K562 (cell line): ENCODE data around the gene PRR14. TPM values are rescaled to one million over a fixed set of nuclear protein-coding genes. Genes with fewer than 3 reads are reported as not detected.

Source experiments
- ATAC-seq: fragments of 200-7000 bp; cut with Tn5 transposase; 3 replicates; pipeline ENCODE4 v1.9.1; 2020; ENCODE audit warnings: moderate library complexity
- BruUV-seq: library from RNA; stranded (reverse); fragments of 400-500 nt; replicated peaks from 2 replicates; lab custom pipeline; 2021; lab: Mats Ljungman, UMichigan
- CTCF ChIA-PET: fragments of 300-600 bp; formaldehyde crosslinking; extraction: SDS; loops from one replicate; lab custom pipeline; 2021; ENCODE audit warnings: low intra/inter-chr PET ratio; lab: Yijun Ruan, JAX
- POLR2A ChIA-PET: fragments of 300-600, 350-650 bp; sonication (Branson Sonifier 250); formaldehyde crosslinking; extraction: SDS; loops from one replicate; lab custom pipeline; 2021; ENCODE audit warnings: antibody characterized with exemption, inconsistent platforms; lab: Yijun Ruan, JAX
- DNase-seq, 4 experiments: peaks; one replicate each; pipeline versions ENCODE4 v3.0.0 to v3.0.0-alpha.2; 2011 to 2018; ENCODE audit warnings: low spot score in 3 of 4, mixed read lengths in 3 of 4; ENCODE audit errors: extremely low read depth in 1 of 4
- FAIRE-seq: peaks from 2 replicates; lab custom pipeline; 2011; peaks lifted over from hg19 to GRCh38; lab: Jason Lieb, UNC
- H2AFZ ChIP-seq: 2 replicates; pipeline ENCODE4 v1.6.0; 2011; ENCODE audit warnings: low read depth, low read length, control low read depth, inconsistent platforms
- H3K27ac ChIP-seq: fragments of 200-600 bp; 3 replicates; pipeline ENCODE4 v1.8.0; 2011; ENCODE audit warnings: low read depth, mild to moderate bottlenecking, control low read depth, inconsistent platforms, low read length, moderate library complexity, mixed read lengths; ENCODE audit errors: extremely low read depth
- H3K27me3 ChIP-seq, 2 experiments: fragments of 300-600 bp in 1 of 2; 2 replicates in 1 of 2; 3 replicates in 1 of 2; pipeline versions ENCODE4 v1.6.0 to v1.8.0; 2011; ENCODE audit warnings: inconsistent platforms in 2 of 2, low read length in 2 of 2, mild to moderate bottlenecking in 1 of 2, mixed read lengths in 1 of 2, moderate library complexity in 1 of 2; ENCODE audit not compliant: control insufficient read depth in 2 of 2, insufficient read depth in 2 of 2
- H3K36me3 ChIP-seq: fragments of 300-600 bp; 3 replicates; pipeline ENCODE4 v1.8.0; 2011; ENCODE audit warnings: mild to moderate bottlenecking, low read length, inconsistent platforms; ENCODE audit not compliant: control insufficient read depth, insufficient read depth
- H3K4me1 ChIP-seq, 2 experiments: fragments of 200-600 bp in 1 of 2; replicated peaks in 1 of 2; 2 replicates in 1 of 2; 3 replicates in 1 of 2; pipeline versions ENCODE4 v1.5.1 to v1.8.0; 2011; ENCODE audit warnings: inconsistent platforms in 2 of 2, low read length in 2 of 2, mild to moderate bottlenecking in 1 of 2, mixed read lengths in 1 of 2, moderate library complexity in 1 of 2; ENCODE audit not compliant: control insufficient read depth in 2 of 2, insufficient read depth in 2 of 2
- H3K4me2 ChIP-seq: 2 replicates; pipeline ENCODE4 v1.6.1; 2011; ENCODE audit warnings: low read length, control low read depth, inconsistent platforms, mixed read lengths; ENCODE audit not compliant: insufficient read depth
- H3K4me3 ChIP-seq: fragments of 200-600 bp; sonication (generic), shearing (Covaris generic); 2 replicates; pipeline ENCODE4 v1.5.1; 2016; ENCODE audit warnings: control low read depth, inconsistent platforms
- H3K79me2 ChIP-seq: fragments of 200-600 bp; 3 replicates; pipeline ENCODE4 v1.8.0; 2011; ENCODE audit warnings: low read length, inconsistent platforms; ENCODE audit not compliant: control insufficient read depth, insufficient read depth
- H3K9ac ChIP-seq, 2 experiments: 2 replicates each; pipeline versions ENCODE4 v1.6.0 to v1.6.1; 2011; ENCODE audit warnings: low read depth in 2 of 2, low read length in 2 of 2, control low read depth in 1 of 2, inconsistent platforms in 1 of 2, mild to moderate bottlenecking in 1 of 2, mixed read lengths in 1 of 2; ENCODE audit not compliant: insufficient read depth in 1 of 2
- H3K9me1 ChIP-seq: one replicate; pipeline ENCODE4 v1.6.0; 2011; ENCODE audit warnings: inconsistent platforms, mild to moderate bottlenecking, low read length, moderate library complexity; ENCODE audit not compliant: control insufficient read depth, insufficient read depth
- H3K9me3 ChIP-seq: replicated peaks from 2 replicates; pipeline ENCODE4 v1.5.1; 2011; ENCODE audit warnings: low read depth, low read length, inconsistent platforms; ENCODE audit not compliant: control insufficient read depth, insufficient read depth
- H4K20me1 ChIP-seq: replicated peaks from 2 replicates; pipeline ENCODE4 v1.6.1; 2011; ENCODE audit warnings: low read length, inconsistent platforms, mixed read lengths; ENCODE audit not compliant: control insufficient read depth, insufficient read depth
- NR1H2 ChIP-seq: sonication (generic); formaldehyde crosslinking; IDR thresholded peaks from 2 replicates; pipeline ENCODE4 v1.4.0; 2020; ENCODE audit warnings: mild to moderate bottlenecking, missing genetic modification reagents
- ZNF764 ChIP-seq: fragments of 250-450 bp; sonication (Bioruptor Pico); IDR thresholded peaks from 2 replicates; pipeline ENCODE4 v1.4.0; 2020; ENCODE audit warnings: low read depth, mild to moderate bottlenecking, moderate library complexity
- ZNF77 ChIP-seq: fragments of 250-450 bp; sonication (Bioruptor Pico); IDR thresholded peaks from 2 replicates; pipeline ENCODE4 v1.5.0; 2020
- WGBS: fragments of 100-300 bp; shearing (Covaris generic); methylation state at CpG from one replicate; pipeline ENCODE4 v1.1.6; 2016; ENCODE audit warnings: low coverage, mixed read lengths; ENCODE audit not compliant: insufficient coverage; ENCODE audit errors: missing lambda C conversion rate; 5-methylcytosine and 5-hydroxymethylcytosine counted together
- in situ Hi-C: fragments of 300-500 bp; cut with MboI; formaldehyde crosslinking; loops from 4 replicates; pipeline ENCODE4 v1.15.0; 2018; ENCODE audit warnings: inconsistent platforms, mixed read lengths
- intact Hi-C: fragments of 100-400 bp; cut with micrococcal nuclease; formaldehyde crosslinking; loops from 2 replicates; pipeline ENCODE4 v1.14.2; 2022
- polyA plus RNA-seq, 8 experiments: library from polyadenylated mRNA; depleted of rRNA in 4 of 8; stranded (reverse) in 5 of 8; unstranded in 3 of 8; fragments of >200 nt; fragmentation: Nextera tagmentation in 2 of 8; fragmentation: Illumina TruSeq in 1 of 8; extraction: Ambion mirVana in 2 of 8; extraction: Trizol in 1 of 8; gene quantifications; 2 replicates each; pipeline versions ENCODE4 v1.2.1 to v1.2.3, GENCODE V29; 2011 to 2014; ENCODE audit warnings: inconsistent platforms in 1 of 8, missing spikeins in 1 of 8
- total RNA-seq, 7 experiments: library from RNA; depleted of rRNA in 6 of 7; stranded (reverse); fragments of >200 nt in 6 of 7; fragmentation: Illumina TruSeq in 2 of 7; extraction: Trizol in 2 of 7; gene quantifications; 2 replicates each; pipeline versions ENCODE4 v1.2.1 to v1.2.3, GENCODE V29; 2011 to 2021; ENCODE audit warnings: low replicate concordance in 1 of 7
- TF ChIP-seq, protein P1 (sequence below): IDR thresholded peaks from 2 replicates; pipeline ENCODE4 v1.6.1; 2016; ENCODE audit warnings: missing genetic modification characterization, missing compliant biosample characterization
- TF ChIP-seq, protein P2 (sequence below): sonication (generic); formaldehyde crosslinking; IDR thresholded peaks from 2 replicates; pipeline ENCODE4 v1.8.0; 2022; ENCODE audit warnings: mild to moderate bottlenecking, missing genetic modification reagents, borderline replicate concordance
- TF ChIP-seq, protein P3 (sequence below): fragments of 250-450 bp; sonication (Bioruptor Pico); IDR thresholded peaks from 2 replicates; pipeline ENCODE4 v1.5.0; 2020; ENCODE audit warnings: mild to moderate bottlenecking, borderline replicate concordance

PRR14 gene
- total and polyA plus RNA-seq, 9 of the 15 experiments (the other 6 are each of a cell fraction or from before 2014, with no cell fraction given): 2.2 to 63.1 (median 11.5) TPM

DNA sequence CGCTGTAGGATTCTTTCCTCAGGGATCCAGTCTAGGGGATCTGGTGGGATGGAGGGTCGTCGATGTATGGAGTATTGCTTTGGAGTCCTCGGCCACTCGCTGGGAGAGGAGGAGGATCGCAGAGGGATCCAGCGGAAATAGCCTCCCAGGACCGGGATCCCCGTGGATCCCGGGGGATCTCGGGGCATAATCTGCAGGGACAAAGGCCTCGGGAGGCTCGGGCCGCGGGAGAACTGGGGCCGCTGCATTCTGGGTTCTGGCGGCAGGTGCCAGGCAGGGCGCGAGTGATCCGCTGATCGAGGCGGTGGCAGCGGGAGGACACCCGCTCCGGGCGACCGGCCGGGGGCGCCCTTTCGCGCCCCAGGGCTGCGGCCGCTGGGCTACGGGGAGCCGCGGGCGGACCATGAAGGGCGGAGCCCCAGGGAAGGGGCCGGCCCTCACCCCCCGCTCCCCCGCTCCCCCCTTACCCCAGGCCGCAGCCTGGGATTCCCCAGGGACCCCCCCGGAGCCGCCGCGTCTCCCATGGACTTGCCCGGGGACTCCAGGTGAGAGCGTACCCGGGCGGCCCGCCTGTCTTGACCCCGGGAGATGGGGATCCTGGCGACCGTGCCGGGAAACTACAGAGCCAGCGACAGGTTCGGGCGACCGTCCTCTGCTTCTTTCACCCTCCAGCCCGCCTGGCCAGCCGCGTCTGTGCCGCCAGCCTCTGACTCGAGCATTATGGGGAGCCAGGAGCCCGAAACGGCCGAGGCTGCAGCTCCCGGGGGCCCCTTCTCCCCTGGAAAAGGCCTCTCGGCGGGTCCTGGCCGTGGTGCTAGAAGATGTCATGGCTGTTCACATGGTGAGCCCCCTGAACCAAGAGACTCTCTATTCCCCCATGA, 604 bp downstream of the PRR14 start:
- peaks cover 18% of the 10 kb centered on the region for H3K79me2 ChIP-seq
- in situ Hi-C loops: no loop called here
- FAIRE-seq: no peak
- TF ChIP-seq, protein P1, sequence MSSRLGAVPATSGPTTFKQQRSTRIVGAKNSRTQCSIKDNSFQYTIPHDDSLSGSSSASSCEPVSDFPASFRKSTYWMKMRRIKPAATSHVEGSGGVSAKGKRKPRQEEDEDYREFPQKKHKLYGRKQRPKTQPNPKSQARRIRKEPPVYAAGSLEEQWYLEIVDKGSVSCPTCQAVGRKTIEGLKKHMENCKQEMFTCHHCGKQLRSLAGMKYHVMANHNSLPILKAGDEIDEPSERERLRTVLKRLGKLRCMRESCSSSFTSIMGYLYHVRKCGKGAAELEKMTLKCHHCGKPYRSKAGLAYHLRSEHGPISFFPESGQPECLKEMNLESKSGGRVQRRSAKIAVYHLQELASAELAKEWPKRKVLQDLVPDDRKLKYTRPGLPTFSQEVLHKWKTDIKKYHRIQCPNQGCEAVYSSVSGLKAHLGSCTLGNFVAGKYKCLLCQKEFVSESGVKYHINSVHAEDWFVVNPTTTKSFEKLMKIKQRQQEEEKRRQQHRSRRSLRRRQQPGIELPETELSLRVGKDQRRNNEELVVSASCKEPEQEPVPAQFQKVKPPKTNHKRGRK: no peak
- TF ChIP-seq ZNF77 (CRISPR knock-in tag) (no peak), ZNF764 (0 out of 2 replicates have a peak, but pooled peaks have one; percentile 43), NR1H2 (CRISPR knock-in tag) (no peak)
- TF ChIP-seq, protein P2, sequence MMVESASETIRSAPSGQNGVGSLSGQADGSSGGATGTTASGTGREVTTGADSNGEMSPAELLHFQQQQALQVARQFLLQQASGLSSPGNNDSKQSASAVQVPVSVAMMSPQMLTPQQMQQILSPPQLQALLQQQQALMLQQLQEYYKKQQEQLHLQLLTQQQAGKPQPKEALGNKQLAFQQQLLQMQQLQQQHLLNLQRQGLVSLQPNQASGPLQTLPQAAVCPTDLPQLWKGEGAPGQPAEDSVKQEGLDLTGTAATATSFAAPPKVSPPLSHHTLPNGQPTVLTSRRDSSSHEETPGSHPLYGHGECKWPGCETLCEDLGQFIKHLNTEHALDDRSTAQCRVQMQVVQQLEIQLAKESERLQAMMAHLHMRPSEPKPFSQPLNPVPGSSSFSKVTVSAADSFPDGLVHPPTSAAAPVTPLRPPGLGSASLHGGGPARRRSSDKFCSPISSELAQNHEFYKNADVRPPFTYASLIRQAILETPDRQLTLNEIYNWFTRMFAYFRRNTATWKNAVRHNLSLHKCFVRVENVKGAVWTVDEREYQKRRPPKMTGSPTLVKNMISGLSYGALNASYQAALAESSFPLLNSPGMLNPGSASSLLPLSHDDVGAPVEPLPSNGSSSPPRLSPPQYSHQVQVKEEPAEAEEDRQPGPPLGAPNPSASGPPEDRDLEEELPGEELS (CRISPR knock-in tag): no peak
- TF ChIP-seq, protein P3, sequence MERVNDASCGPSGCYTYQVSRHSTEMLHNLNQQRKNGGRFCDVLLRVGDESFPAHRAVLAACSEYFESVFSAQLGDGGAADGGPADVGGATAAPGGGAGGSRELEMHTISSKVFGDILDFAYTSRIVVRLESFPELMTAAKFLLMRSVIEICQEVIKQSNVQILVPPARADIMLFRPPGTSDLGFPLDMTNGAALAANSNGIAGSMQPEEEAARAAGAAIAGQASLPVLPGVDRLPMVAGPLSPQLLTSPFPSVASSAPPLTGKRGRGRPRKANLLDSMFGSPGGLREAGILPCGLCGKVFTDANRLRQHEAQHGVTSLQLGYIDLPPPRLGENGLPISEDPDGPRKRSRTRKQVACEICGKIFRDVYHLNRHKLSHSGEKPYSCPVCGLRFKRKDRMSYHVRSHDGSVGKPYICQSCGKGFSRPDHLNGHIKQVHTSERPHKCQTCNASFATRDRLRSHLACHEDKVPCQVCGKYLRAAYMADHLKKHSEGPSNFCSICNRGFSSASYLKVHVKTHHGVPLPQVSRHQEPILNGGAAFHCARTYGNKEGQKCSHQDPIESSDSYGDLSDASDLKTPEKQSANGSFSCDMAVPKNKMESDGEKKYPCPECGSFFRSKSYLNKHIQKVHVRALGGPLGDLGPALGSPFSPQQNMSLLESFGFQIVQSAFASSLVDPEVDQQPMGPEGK: no peak

More for the DNA sequence above, 604 bp downstream of the PRR14 start:
- Histone ChIP-seq H3K27ac (peak overlapping the region; percentile 98), H3K4me1 (peaks cover 12 to 37% of the 10 kb centered on the region in 2 experiments; a peak in 4 of 5 replicates), H4K20me1 (no peaks in the 10 kb centered on the region), H3K36me3 (peaks cover 41% of the 10 kb centered on the region), H3K4me3 (peak overlapping the region; percentile 98), H2AFZ (peak overlapping the region; percentile 97), H3K9me3 (no peaks in the 10 kb centered on the region; the same call in 1 of the 2 replicates), H3K9ac (peak overlapping the region; percentile 98 to 100), H3K27me3 (no peaks in the 10 kb centered on the region), H3K4me2 (peak overlapping the region; percentile 94), H3K9me1 (no peaks in the 10 kb centered on the region)
- ChIA-PET CTCF (no interaction called here), POLR2A (interaction anchor here (0.6 to 3.2 kb wide), 12 partner anchors 8 to 285 kb away, joined by 3 to 10 read pairs (median 4); partner anchors contain the start of genes DCTPP1, FBRS and ZNF688)
- DNase-seq: peak; percentile 82 to 88 (median 88)
- peak; percentile 90 for ATAC-seq
- under 1% methylated on average over 31 of the region's 71 CpGs for WGBS
- BruUV-seq: TSS peak; percentile 69
- intact Hi-C loops: loop anchor here (10.0 kb wide), 3 partner anchors 163 to 587 kb away; partner anchors contain the start of genes ALDOA, TBX6 and YPEL3
